HG02763 (cell line): ENCODE results near the gene LUZP2.

ENCODE experiments used
- ATAC-seq: cut with Tn5 transposase; IDR thresholded peaks from one replicate; pipeline ENCODE4 v1.9.1; 2021; ENCODE audit warnings: mild to moderate bottlenecking, moderate library complexity; ENCODE audit not compliant: unreplicated experiment

The LUZP2 gene

GRCh38 chr11:24496736-24497725, at the start of gene LUZP2:
TSS of gene LUZP2 (plus strand) at chr11:24497053.
- no peak for ATAC-seq

- ATAC-seq: no peak
These were observed 43.6 kb upstream of the LUZP2 start for GRCh38 chr11:24453129-24453718.

- ATAC-seq: no peak
These were observed 38.9 kb upstream of the LUZP2 start for GRCh38 chr11:24457985-24458384.

- no peak for ATAC-seq
These were observed 26.4 kb upstream of the LUZP2 start for GRCh38 chr11:24470431-24470830.

GRCh38 chr11:24471084-24471483, 25.8 kb upstream of the LUZP2 start:
- no peak for ATAC-seq

- no peak for ATAC-seq
These were observed 18.1 kb upstream of the LUZP2 start for GRCh38 chr11:24478718-24479117.

GRCh38 chr11:24489477-24489876, 7.4 kb upstream of the LUZP2 start:
- ATAC-seq: no peak

GRCh38 chr11:24496386-24496735, 492 bp upstream of the LUZP2 start:
- ATAC-seq: no peak

- no peak for ATAC-seq
These were observed 978 bp downstream of the LUZP2 start for GRCh38 chr11:24497831-24498230.

GRCh38 chr11:24502425-24502824, 5.6 kb downstream of the LUZP2 start:
- no peak for ATAC-seq

GRCh38 chr11:24509114-24509513, 12.3 kb downstream of the LUZP2 start:
- no peak for ATAC-seq

GRCh38 chr11:24511511-24511910, 14.7 kb downstream of the LUZP2 start:
- no peak for ATAC-seq

- no peak for ATAC-seq
These were observed 16.8 kb downstream of the LUZP2 start for GRCh38 chr11:24513479-24514218.

GRCh38 chr11:24514219-24514594, 17.4 kb downstream of the LUZP2 start:
- ATAC-seq: peak; percentile 84

GRCh38 chr11:24515632-24516031, 18.8 kb downstream of the LUZP2 start:
- no peak for ATAC-seq

GRCh38 chr11:24516638-24517037, 19.8 kb downstream of the LUZP2 start:
- no peak for ATAC-seq

- ATAC-seq: no peak
These were observed 24.7 kb downstream of the LUZP2 start for GRCh38 chr11:24521601-24522000.

- ATAC-seq: no peak
These were observed 27.3 kb downstream of the LUZP2 start for GRCh38 chr11:24524156-24524555.

- no peak for ATAC-seq
These were observed 34.7 kb downstream of the LUZP2 start for GRCh38 chr11:24531528-24531927.

GRCh38 chr11:24543771-24544170, 46.9 kb downstream of the LUZP2 start:
- ATAC-seq: no peak

- ATAC-seq: no peak
These were observed 59.8 kb downstream of the LUZP2 start for GRCh38 chr11:24556693-24557092.

- ATAC-seq: no peak
These were observed 62.5 kb downstream of the LUZP2 start for GRCh38 chr11:24559315-24559714.
